ENCODE results near the gene POLR2E. TPM values are rescaled to one million over a fixed set of nuclear protein-coding genes. Genes with fewer than 3 reads are reported as not detected.

The POLR2E gene
- total and polyA plus RNA-seq, 9 of the 15 experiments (the other 6 are each of a cell fraction or from before 2014, with no cell fraction given) = 3.4 to 413 (median 244) TPM

DNA sequence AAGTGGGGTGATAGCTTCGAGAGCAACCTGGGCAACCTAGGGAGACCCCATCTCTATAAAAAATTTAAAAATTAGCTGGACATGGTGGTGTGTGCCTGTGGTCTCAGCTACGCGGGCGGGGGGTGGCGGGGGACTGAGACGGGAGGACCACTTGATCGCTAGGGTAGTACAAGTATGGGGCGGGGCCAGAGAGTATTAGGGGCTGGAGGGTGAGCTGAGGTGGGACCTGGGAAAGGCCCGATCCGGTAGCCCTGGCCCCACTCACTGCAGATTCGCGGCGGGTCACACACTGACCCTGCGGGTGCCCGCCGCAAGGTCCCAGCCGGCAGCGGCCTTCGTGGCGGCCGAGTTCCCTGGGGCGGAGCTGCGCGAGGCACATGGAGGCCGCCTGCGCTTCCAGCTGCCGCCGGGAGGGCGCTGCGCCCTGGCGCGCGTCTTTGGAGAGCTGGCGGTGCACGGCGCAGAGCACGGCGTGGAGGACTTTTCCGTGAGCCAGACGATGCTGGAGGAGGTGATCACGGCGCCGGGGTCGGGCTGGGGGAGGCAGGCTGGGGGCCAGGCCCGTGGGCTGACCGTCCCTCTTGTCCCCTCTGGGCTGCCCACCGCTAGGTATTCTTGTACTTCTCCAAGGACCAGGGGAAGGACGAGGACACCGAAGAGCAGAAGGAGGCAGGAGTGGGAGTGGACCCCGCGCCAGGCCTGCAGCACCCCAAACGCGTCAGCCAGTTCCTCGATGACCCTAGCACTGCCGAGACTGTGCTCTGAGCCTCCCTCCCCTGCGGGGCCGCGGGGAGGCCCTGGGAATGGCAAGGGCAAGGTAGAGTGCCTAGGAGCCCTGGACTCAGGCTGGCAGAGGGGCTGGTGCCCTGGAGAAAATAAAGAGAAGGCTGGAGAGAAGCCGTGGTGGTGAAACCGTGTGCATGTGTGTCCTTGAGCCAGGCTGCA lies 30.2 kb downstream of the POLR2E start (continued):
- TF ChIP-seq, protein P1, sequence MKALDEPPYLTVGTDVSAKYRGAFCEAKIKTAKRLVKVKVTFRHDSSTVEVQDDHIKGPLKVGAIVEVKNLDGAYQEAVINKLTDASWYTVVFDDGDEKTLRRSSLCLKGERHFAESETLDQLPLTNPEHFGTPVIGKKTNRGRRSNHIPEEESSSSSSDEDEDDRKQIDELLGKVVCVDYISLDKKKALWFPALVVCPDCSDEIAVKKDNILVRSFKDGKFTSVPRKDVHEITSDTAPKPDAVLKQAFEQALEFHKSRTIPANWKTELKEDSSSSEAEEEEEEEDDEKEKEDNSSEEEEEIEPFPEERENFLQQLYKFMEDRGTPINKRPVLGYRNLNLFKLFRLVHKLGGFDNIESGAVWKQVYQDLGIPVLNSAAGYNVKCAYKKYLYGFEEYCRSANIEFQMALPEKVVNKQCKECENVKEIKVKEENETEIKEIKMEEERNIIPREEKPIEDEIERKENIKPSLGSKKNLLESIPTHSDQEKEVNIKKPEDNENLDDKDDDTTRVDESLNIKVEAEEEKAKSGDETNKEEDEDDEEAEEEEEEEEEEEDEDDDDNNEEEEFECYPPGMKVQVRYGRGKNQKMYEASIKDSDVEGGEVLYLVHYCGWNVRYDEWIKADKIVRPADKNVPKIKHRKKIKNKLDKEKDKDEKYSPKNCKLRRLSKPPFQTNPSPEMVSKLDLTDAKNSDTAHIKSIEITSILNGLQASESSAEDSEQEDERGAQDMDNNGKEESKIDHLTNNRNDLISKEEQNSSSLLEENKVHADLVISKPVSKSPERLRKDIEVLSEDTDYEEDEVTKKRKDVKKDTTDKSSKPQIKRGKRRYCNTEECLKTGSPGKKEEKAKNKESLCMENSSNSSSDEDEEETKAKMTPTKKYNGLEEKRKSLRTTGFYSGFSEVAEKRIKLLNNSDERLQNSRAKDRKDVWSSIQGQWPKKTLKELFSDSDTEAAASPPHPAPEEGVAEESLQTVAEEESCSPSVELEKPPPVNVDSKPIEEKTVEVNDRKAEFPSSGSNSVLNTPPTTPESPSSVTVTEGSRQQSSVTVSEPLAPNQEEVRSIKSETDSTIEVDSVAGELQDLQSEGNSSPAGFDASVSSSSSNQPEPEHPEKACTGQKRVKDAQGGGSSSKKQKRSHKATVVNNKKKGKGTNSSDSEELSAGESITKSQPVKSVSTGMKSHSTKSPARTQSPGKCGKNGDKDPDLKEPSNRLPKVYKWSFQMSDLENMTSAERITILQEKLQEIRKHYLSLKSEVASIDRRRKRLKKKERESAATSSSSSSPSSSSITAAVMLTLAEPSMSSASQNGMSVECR (CRISPR knock-in tag; IDR thresholded peaks at IDR 0.05) = no peak
- TF ChIP-seq PTTG1 (tag; IDR thresholded peaks at IDR 0.05; ENCODE audit: low read depth) = no peak

Data from K562 (cell line).